ENCODE measurements around the gene KRTAP10-1. TPM values are rescaled to one million over a fixed set of nuclear protein-coding genes. Genes with fewer than 3 reads are reported as not detected.

The KRTAP10-1 gene
- total RNA-seq, 1 experiment from 2014 or later: not detected

- H3K36me3 Mint-ChIP-seq (ENCODE audit: insufficient read depth in 1 of 3, low read depth in 3 of 3): peaks cover 3 to 35% (median 15%) of the 10 kb centered on the region in 3 experiments; a peak in 5 of 7 replicates
- Histone ChIP-seq H3K79me2 (ENCODE audit: insufficient read depth, low read length) (no peaks in the 10 kb centered on the region), H4K20me1 (ENCODE audit: control insufficient read depth, insufficient read depth, insufficient read length) (no peaks in the 10 kb centered on the region), H3K27me3 (ENCODE audit: insufficient read depth, low read length) (no peaks in the 10 kb centered on the region), H3K27ac (ENCODE audit: insufficient read length, low read depth, low read length) (no peak overlapping the region), H3K23ac (ENCODE audit: insufficient read length, low read depth, low read length) (no peak overlapping the region), H3K56ac (ENCODE audit: insufficient read length, low read depth, low read length) (no peak overlapping the region), H3K18ac (ENCODE audit: insufficient read length, low read depth, low read length) (no peak overlapping the region), H3K14ac (ENCODE audit: insufficient read depth, low read length) (no peak overlapping the region), H2BK5ac (ENCODE audit: insufficient read length, low read length) (no peak overlapping the region), H3K4me2 (ENCODE audit: insufficient read depth, insufficient read length, low read length) (no peak overlapping the region), H3K4me1 (ENCODE audit: insufficient read depth, low read length) (no peaks in the 10 kb centered on the region), H2AK5ac (ENCODE audit: insufficient read length, low read length) (no peak overlapping the region), H3T11ph (ENCODE audit: low read length) (no peak overlapping the region), H2BK120ac (ENCODE audit: low read depth, low read length, poor library complexity, severe bottlenecking) (no peak overlapping the region), H2BK12ac (ENCODE audit: insufficient read length, low read depth, low read length) (no peak overlapping the region), H4K8ac (replicated peaks; ENCODE audit: insufficient read length, low read depth, low read length) (no peak overlapping the region), H3K9ac (ENCODE audit: extremely low read depth, insufficient read length, low read length) (no peak overlapping the region), H2BK20ac (ENCODE audit: low read depth, low read length, poor library complexity, severe bottlenecking) (no peak overlapping the region), H2AFZ (ENCODE audit: low read length) (no peak overlapping the region), H3K4ac (ENCODE audit: low read depth, low read length) (no peak overlapping the region), H4K5ac (ENCODE audit: insufficient read length, low read depth, low read length) (no peak overlapping the region), H2BK15ac (ENCODE audit: low read depth, low read length) (no peak overlapping the region), H3K9me3 (ENCODE audit: control insufficient read depth, low read depth, low read length) (no peaks in the 10 kb centered on the region), H4K91ac (ENCODE audit: insufficient read length, low read depth, low read length) (no peak overlapping the region), H3K23me2 (ENCODE audit: insufficient read length, low read depth, low read length, poor library complexity, severe bottlenecking) (no peaks in the 10 kb centered on the region), H3K79me1 (ENCODE audit: insufficient read depth, low read depth, low read length, poor library complexity, severe bottlenecking) (no peaks in the 10 kb centered on the region)
- no peak overlapping the region; a peak in 1 of 7 replicates for H3K27ac Mint-ChIP-seq
- peaks cover 5 to 12% of the 10 kb centered on the region in 2 experiments for H3K4me1 Mint-ChIP-seq
- H3K27me3 Mint-ChIP-seq (ENCODE audit: low read depth): peaks cover 23% of the 10 kb centered on the region
- TF ChIP-seq CTCF (conservative IDR thresholded peaks at IDR 0.05): no peak
- no peak for DNase-seq
- no peak overlapping the region for H3K4me3 Mint-ChIP-seq
- no CpG with 5 or more reads among the region's 15 CpGs for WGBS (ENCODE audit: extremely low coverage, insufficient read length, low lambda C conversion rate)
- H3K9me3 Mint-ChIP-seq: peaks cover 33 to 34% of the 10 kb centered on the region in 2 experiments
Measured at GRCh38 chr21:44572959-44573583, 33.1 kb upstream of the KRTAP10-1 start.
